H1 (cell line): Measurements from ENCODE around the gene ARMH3. TPM values are rescaled to one million over a fixed set of nuclear protein-coding genes. Genes with fewer than 3 reads are reported as not detected.
A peak's percentile ranks its signal among the peaks of the same experiment; 100 is the strongest.

Source experiments
- ASH2L ChIP-seq: fragments of 200-600, 300-600 bp; sonication (generic); IDR thresholded peaks from one replicate; pipeline ENCODE4 v1.7.1; 2017; ENCODE audit warnings: low read length
- BACH1 ChIP-seq: IDR thresholded peaks from 2 replicates; pipeline ENCODE4 v1.6.1; 2012; ENCODE audit warnings: low read length, improper control_type of control experiment
- CBX5 ChIP-seq: fragments of 300-800, 300-1000 bp; sonication (generic); IDR thresholded peaks from 2 replicates; pipeline ENCODE4 v1.7.1; 2016; ENCODE audit warnings: antibody characterized with exemption, low read length, low read depth
- FOSL1 ChIP-seq: IDR thresholded peaks from 2 replicates; pipeline ENCODE4 v1.6.1; 2011; ENCODE audit warnings: mild to moderate bottlenecking, low read depth, low read length, moderate library complexity; ENCODE audit not compliant: insufficient read depth
- GABPA ChIP-seq: IDR thresholded peaks from 2 replicates; pipeline ENCODE4 v1.6.1; 2011; ENCODE audit warnings: mild to moderate bottlenecking, low read length, moderate library complexity, borderline replicate concordance; ENCODE audit not compliant: insufficient read depth
- JUN ChIP-seq: IDR thresholded peaks from 2 replicates; pipeline ENCODE4 v1.6.1; 2011; ENCODE audit warnings: low read depth, mild to moderate bottlenecking, improper control_type of control experiment, low read length
- RBBP5 ChIP-seq: IDR thresholded peaks from 2 replicates; pipeline ENCODE4 v1.7.1; 2012; ENCODE audit warnings: low read depth, mild to moderate bottlenecking, inconsistent platforms, low read length, moderate library complexity, borderline replicate concordance
- SIN3A ChIP-seq, 2 experiments: IDR thresholded peaks in 1 of 2; conservative IDR thresholded peaks in 1 of 2; 2 replicates each; pipeline ENCODE4 v1.6.1; 2011 to 2012; ENCODE audit warnings: low read length in 2 of 2, improper control_type of control experiment in 1 of 2, low read depth in 1 of 2, mild to moderate bottlenecking in 1 of 2
- polyA plus RNA-seq, 7 experiments: library from polyadenylated mRNA; depleted of rRNA in 3 of 7; stranded (reverse) in 5 of 7; unstranded in 2 of 7; fragments of >200 nt in 5 of 7; fragments of 200-250 nt in 2 of 7; gene quantifications; 1 replicate in 5 of 7; 2 replicates in 1 of 7; 4 replicates in 1 of 7; pipeline versions ENCODE4 v1.2.1 to v1.2.3, GENCODE V29; 2011 to 2013; ENCODE audit warnings: missing spikeins in 2 of 7, mixed read lengths in 2 of 7
- total RNA-seq: library from RNA; stranded (reverse); fragmentation: NEBNext Ultra II Directional; extraction: Animal tissue kit (Norgen Biotek cat#: 25700); gene quantifications from 2 replicates; pipeline ENCODE4 v1.2.1, GENCODE V29; 2021
- TF ChIP-seq, protein P1 (sequence below): fragments of 300-600 bp; sonication (generic); IDR thresholded peaks from 2 replicates; pipeline ENCODE4 v1.7.1; 2012; ENCODE audit warnings: low read length, moderate library complexity, mild to moderate bottlenecking, inconsistent platforms; ENCODE audit not compliant: insufficient replicate concordance

Gene ARMH3
- total and polyA plus RNA-seq, 2 of the 8 experiments (the other 6 are each of a cell fraction or from before 2014, with no cell fraction given) = 11.6 to 18.3 TPM

DNA sequence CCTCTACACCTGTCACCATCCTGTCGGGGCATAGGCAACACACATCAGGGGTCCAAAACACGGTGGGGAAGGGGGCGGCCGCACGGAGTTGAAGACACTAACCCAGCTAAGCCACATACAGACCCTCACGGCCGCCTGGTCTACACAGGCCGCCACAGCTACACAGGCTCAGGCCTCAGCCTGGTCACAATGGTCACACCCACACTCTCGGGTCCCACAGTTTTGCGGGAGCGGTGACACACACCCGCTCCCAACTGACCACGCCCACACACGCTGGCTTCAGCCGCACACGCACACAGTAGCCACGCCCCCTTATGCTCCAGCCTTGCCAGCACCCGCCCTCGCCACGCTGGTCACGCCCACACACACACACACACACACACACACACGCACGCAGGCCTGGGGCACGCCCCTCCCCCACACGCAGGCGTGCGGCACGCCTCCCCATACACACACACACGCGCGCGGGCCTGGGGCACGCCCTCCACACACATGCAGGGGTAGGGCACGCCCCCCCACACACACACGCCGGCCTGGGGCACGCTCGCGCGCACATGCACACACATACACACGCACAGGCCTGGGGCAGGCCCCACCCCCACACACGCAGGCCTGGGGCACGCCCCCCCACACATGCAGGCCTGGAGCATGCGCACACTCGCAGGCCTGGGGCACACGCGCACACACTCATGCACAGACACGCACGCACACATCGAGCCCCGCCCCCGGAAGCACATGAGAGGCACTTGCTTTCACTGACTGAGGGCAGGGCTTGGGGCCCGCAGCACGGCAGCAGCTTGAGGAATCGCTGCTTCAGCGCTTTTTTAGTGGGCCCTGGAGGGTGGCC, 225.4 kb downstream of the ARMH3 start (continued):
- TF ChIP-seq, protein P1, sequence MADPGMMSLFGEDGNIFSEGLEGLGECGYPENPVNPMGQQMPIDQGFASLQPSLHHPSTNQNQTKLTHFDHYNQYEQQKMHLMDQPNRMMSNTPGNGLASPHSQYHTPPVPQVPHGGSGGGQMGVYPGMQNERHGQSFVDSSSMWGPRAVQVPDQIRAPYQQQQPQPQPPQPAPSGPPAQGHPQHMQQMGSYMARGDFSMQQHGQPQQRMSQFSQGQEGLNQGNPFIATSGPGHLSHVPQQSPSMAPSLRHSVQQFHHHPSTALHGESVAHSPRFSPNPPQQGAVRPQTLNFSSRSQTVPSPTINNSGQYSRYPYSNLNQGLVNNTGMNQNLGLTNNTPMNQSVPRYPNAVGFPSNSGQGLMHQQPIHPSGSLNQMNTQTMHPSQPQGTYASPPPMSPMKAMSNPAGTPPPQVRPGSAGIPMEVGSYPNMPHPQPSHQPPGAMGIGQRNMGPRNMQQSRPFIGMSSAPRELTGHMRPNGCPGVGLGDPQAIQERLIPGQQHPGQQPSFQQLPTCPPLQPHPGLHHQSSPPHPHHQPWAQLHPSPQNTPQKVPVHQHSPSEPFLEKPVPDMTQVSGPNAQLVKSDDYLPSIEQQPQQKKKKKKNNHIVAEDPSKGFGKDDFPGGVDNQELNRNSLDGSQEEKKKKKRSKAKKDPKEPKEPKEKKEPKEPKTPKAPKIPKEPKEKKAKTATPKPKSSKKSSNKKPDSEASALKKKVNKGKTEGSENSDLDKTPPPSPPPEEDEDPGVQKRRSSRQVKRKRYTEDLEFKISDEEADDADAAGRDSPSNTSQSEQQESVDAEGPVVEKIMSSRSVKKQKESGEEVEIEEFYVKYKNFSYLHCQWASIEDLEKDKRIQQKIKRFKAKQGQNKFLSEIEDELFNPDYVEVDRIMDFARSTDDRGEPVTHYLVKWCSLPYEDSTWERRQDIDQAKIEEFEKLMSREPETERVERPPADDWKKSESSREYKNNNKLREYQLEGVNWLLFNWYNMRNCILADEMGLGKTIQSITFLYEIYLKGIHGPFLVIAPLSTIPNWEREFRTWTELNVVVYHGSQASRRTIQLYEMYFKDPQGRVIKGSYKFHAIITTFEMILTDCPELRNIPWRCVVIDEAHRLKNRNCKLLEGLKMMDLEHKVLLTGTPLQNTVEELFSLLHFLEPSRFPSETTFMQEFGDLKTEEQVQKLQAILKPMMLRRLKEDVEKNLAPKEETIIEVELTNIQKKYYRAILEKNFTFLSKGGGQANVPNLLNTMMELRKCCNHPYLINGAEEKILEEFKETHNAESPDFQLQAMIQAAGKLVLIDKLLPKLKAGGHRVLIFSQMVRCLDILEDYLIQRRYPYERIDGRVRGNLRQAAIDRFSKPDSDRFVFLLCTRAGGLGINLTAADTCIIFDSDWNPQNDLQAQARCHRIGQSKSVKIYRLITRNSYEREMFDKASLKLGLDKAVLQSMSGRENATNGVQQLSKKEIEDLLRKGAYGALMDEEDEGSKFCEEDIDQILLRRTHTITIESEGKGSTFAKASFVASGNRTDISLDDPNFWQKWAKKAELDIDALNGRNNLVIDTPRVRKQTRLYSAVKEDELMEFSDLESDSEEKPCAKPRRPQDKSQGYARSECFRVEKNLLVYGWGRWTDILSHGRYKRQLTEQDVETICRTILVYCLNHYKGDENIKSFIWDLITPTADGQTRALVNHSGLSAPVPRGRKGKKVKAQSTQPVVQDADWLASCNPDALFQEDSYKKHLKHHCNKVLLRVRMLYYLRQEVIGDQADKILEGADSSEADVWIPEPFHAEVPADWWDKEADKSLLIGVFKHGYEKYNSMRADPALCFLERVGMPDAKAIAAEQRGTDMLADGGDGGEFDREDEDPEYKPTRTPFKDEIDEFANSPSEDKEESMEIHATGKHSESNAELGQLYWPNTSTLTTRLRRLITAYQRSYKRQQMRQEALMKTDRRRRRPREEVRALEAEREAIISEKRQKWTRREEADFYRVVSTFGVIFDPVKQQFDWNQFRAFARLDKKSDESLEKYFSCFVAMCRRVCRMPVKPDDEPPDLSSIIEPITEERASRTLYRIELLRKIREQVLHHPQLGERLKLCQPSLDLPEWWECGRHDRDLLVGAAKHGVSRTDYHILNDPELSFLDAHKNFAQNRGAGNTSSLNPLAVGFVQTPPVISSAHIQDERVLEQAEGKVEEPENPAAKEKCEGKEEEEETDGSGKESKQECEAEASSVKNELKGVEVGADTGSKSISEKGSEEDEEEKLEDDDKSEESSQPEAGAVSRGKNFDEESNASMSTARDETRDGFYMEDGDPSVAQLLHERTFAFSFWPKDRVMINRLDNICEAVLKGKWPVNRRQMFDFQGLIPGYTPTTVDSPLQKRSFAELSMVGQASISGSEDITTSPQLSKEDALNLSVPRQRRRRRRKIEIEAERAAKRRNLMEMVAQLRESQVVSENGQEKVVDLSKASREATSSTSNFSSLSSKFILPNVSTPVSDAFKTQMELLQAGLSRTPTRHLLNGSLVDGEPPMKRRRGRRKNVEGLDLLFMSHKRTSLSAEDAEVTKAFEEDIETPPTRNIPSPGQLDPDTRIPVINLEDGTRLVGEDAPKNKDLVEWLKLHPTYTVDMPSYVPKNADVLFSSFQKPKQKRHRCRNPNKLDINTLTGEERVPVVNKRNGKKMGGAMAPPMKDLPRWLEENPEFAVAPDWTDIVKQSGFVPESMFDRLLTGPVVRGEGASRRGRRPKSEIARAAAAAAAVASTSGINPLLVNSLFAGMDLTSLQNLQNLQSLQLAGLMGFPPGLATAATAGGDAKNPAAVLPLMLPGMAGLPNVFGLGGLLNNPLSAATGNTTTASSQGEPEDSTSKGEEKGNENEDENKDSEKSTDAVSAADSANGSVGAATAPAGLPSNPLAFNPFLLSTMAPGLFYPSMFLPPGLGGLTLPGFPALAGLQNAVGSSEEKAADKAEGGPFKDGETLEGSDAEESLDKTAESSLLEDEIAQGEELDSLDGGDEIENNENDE = no peak
- TF ChIP-seq BACH1 (peak; percentile 63), GABPA (no peak), RBBP5 (peak; percentile 19), ASH2L (peak; percentile 62), FOSL1 (no peak), CBX5 (no peak), JUN (no peak), SIN3A (conservative IDR thresholded peaks at IDR 0.05 in 1 of 2, IDR thresholded peaks at IDR 0.05 in 1 of 2; ENCODE audit: low read depth in 1 of 2, low read length in 2 of 2) (no peak; a peak in 1 of 4 replicates)
